Endodermal cell (in vitro differentiated cells): ENCODE measurements around the gene ODF2. TPM values are rescaled to one million over a fixed set of nuclear protein-coding genes. Genes with fewer than 3 reads are reported as not detected.
"Not testable (repeated sequence)": the region's sequence is repeated elsewhere in the genome, so short reads cannot be mapped to it uniquely, and the experiment has no call there.

Experiments
- DNase-seq: peaks from one replicate; pipeline ENCODE4 v3.0.0-alpha.2; 2017
- H3K27ac ChIP-seq: 2 replicates; pipeline ENCODE4 v1.5.1; 2013; ENCODE audit warnings: mild to moderate bottlenecking, low read depth, low read length, moderate library complexity
- H3K27me3 ChIP-seq: 2 replicates; pipeline ENCODE4 v1.6.1; 2013; ENCODE audit warnings: mild to moderate bottlenecking, low read length, moderate library complexity; ENCODE audit not compliant: insufficient read depth, control insufficient read depth, poor library complexity, severe bottlenecking
- H3K36me3 ChIP-seq: 2 replicates; pipeline ENCODE4 v1.7.0; 2013; ENCODE audit warnings: mild to moderate bottlenecking, low read length, moderate library complexity; ENCODE audit not compliant: control insufficient read depth, insufficient read depth
- H3K4me1 ChIP-seq: one replicate; pipeline ENCODE4 v1.7.0; 2013; ENCODE audit warnings: low read length; ENCODE audit not compliant: control insufficient read depth, insufficient read depth
- H3K4me3 ChIP-seq: 2 replicates; pipeline ENCODE4 v1.5.1; 2013; ENCODE audit warnings: mild to moderate bottlenecking, low read length, moderate library complexity
- H3K9ac ChIP-seq: 2 replicates; pipeline ENCODE4 v1.6.1; 2013; ENCODE audit warnings: mild to moderate bottlenecking, low read length, moderate library complexity; ENCODE audit not compliant: poor library complexity, severe bottlenecking; ENCODE audit errors: extremely low read depth
- H3K9me3 ChIP-seq: 2 replicates; pipeline ENCODE4 v1.6.1; 2013; ENCODE audit warnings: mild to moderate bottlenecking, low read length, moderate library complexity; ENCODE audit not compliant: control insufficient read depth
- H3K27ac Mint-ChIP-seq: 2 replicates; pipeline ENCODE4 v1.8.0; 2020; ENCODE audit warnings: mixed read lengths
- H3K27me3 Mint-ChIP-seq: 2 replicates; pipeline ENCODE4 v1.8.0; 2021; ENCODE audit warnings: mild to moderate bottlenecking, mixed read lengths; ENCODE audit not compliant: insufficient read depth
- H3K36me3 Mint-ChIP-seq: 2 replicates; pipeline ENCODE4 v1.8.0; 2020; ENCODE audit warnings: low read depth, mixed read lengths
- H3K4me1 Mint-ChIP-seq: 2 replicates; pipeline ENCODE4 v1.8.0; 2020; ENCODE audit warnings: mixed read lengths
- H3K4me3 Mint-ChIP-seq: 2 replicates; pipeline ENCODE4 v1.8.0; 2020; ENCODE audit warnings: mild to moderate bottlenecking, moderate library complexity, mixed read lengths
- H3K9me3 Mint-ChIP-seq: 2 replicates; pipeline ENCODE4 v1.8.0; 2020; ENCODE audit warnings: mild to moderate bottlenecking, mixed read lengths
- CTCF ChIP-seq: fragments of 200-600 bp; sonication (generic); conservative IDR thresholded peaks from 2 replicates; pipeline ENCODE4 v1.5.0; 2021; ENCODE audit warnings: antibody characterized with exemption, mild to moderate bottlenecking
- WGBS, 2 experiments: methylation state at CpG; one replicate each; pipeline versions ENCODE4 v1.1.5 to v1.1.7; 2013; ENCODE audit warnings: missing lambda C conversion rate in 2 of 2, mixed read lengths in 1 of 2; ENCODE audit not compliant: insufficient coverage in 1 of 2, insufficient read length in 1 of 2; 5-methylcytosine and 5-hydroxymethylcytosine counted together
- total RNA-seq, 2 donors: library from RNA; stranded (reverse); fragmentation: NEBNext Ultra II Directional in 1 of 2; extraction: Animal tissue kit (Norgen Biotek cat#: 25700) in 1 of 2; gene quantifications; 2 replicates in 1 of 2; 3 replicates in 1 of 2; pipeline ENCODE4 v1.2.1, GENCODE V29; 2021

ODF2 gene
- total RNA-seq, 2 donors from 2014 or later: 34.5 to 48.7 TPM

- Mint-ChIP-seq H3K4me3 (peak within 1 kb of the TSS; percentile 82), H3K27me3 (no peaks in the 10 kb centered on the region), H3K9me3 (no peaks in the 10 kb centered on the region), H3K4me1 (peaks cover 6% of the 10 kb centered on the region), H3K36me3 (peaks cover 22% of the 10 kb centered on the region), H3K27ac (peak within 1 kb of the TSS; percentile 93)
- Histone ChIP-seq H3K4me1 (no peaks in the 10 kb centered on the region), H3K27me3 (no peaks in the 10 kb centered on the region), H3K27ac (peak within 1 kb of the TSS; percentile 28), H3K4me3 (peak within 1 kb of the TSS; percentile 92), H3K36me3 (peaks cover 30% of the 10 kb centered on the region), H3K9ac (peak within 1 kb of the TSS; percentile 88), H3K9me3 (no peaks in the 10 kb centered on the region)
- 1 to 2% methylated on average over 29 to 64 of the region's 64 CpGs for WGBS, 2 experiments
- TF ChIP-seq CTCF: peak; percentile 10
- peak; percentile 98 for DNase-seq
Observed at GRCh38 chr9:128504485-128505413, 48.9 kb downstream of the ODF2 start, which contains the start of gene GLE1. GLE1 (plus strand) TSS chr9:128504719; CDS start chr9:128504806, 87 bp downstream.

GRCh38 chr9:128505414-128505765 is 49.6 kb downstream of the ODF2 start:
- no peaks in the 10 kb centered on the region for H3K27me3 Mint-ChIP-seq
- H3K9me3 Mint-ChIP-seq: no peaks in the 10 kb centered on the region
- no peaks in the 10 kb centered on the region for H3K9me3 ChIP-seq
- H3K27ac ChIP-seq: no peak overlapping the region
- H3K36me3 Mint-ChIP-seq: peaks cover 20% of the 10 kb centered on the region
- H3K4me3 Mint-ChIP-seq: peak overlapping the region; percentile 82
- peaks cover 6% of the 10 kb centered on the region for H3K4me1 Mint-ChIP-seq
- TF ChIP-seq CTCF: no peak
- no peaks in the 10 kb centered on the region for H3K4me1 ChIP-seq
- no peak for DNase-seq
- no peaks in the 10 kb centered on the region for H3K27me3 ChIP-seq
- peak overlapping the region; percentile 92 for H3K4me3 ChIP-seq
- H3K36me3 ChIP-seq: peaks cover 24% of the 10 kb centered on the region
- no peak overlapping the region for H3K27ac Mint-ChIP-seq
- WGBS, 2 experiments: 51 to 73% methylated on average over 3 to 6 of the region's 6 CpGs
- peak overlapping the region; percentile 88 for H3K9ac ChIP-seq

GRCh38 chr9:128505906-128506305 is 50.1 kb downstream of the ODF2 start:
- not testable (repeated sequence) for H3K4me1 ChIP-seq, H3K4me1 Mint-ChIP-seq, H3K9ac ChIP-seq, H3K27ac Mint-ChIP-seq, DNase-seq, H3K27me3 Mint-ChIP-seq, H3K9me3 Mint-ChIP-seq, H3K27me3 ChIP-seq, H3K9me3 ChIP-seq, H3K27ac ChIP-seq
- Histone ChIP-seq H3K36me3 (peaks cover 19% of the 10 kb centered on the region), H3K4me3 (peak overlapping the region; percentile 92)
- Mint-ChIP-seq H3K4me3 (peak overlapping the region; percentile 82), H3K36me3 (peaks cover 17% of the 10 kb centered on the region)
- 93 to 95% methylated on average over 10 to 12 of the region's 12 CpGs for WGBS, 2 experiments
